Superior temporal gyrus (tissue), 1 donor: ENCODE data around the gene GABRG3.

ENCODE experiments used
- DNase-seq: peaks from one replicate; pipeline ENCODE4 v3.0.0-alpha.2; 2016; ENCODE audit errors: extremely low spot score

Gene GABRG3

DNA sequence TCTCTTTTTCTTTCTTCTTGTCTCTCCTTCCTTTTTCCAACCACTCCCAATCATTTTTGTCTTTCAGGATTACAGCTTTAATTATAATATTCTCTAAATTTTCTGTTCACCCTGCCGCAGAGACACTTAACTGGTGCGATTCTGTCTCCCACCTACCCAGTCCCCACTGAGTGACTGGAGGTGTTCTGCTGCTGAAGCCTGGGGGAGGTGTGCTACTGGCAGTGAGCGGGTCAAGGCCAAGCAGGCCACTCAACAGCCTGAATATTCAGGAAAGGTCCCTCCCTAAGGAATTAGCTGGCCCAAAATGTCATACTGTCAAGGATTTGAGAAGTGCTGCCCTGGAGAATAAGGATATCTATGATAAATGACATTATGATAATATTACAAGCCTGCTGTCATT is 126.5 kb downstream of the GABRG3 start:
- DNase-seq, result no peak

DNA sequence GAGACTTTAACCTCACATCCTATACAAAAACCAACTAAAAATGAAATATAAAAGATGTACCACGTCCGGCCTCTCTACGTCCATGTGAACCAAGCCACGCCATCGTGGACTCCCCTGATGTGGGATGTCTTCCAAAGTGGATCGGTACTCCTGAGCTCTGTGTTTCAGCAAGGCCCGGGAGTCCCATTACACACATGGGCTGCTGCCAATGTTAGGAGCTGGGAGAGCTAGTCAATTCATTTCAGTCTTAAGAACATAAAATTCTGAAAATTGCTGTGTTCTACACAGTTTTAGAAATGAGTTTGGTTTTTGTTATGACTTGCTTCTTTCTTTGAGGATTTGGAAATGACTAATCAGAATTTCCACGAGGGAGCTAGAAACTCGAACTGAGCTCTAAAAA is 131.0 kb downstream of the GABRG3 start:
- no peak for DNase-seq

DNA sequence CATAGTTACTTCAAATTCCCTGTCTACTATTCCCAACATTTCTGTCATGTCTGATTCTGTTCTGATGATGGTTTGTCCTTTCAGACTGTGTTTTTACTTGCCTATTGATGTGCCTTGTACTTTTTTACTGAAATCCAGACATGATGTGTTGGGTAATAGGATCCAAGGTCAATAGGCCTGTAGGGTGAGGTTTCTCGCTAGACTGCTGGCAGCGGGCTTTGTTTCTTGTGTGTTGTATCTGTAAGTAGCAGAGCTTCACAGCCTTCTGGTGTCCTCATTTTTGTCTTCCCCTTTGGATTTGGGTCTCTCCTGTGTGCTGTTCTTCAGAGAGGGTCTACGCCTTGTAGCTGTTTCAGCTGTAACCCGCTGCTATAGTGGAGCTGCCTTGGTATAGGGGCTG is 140.3 kb downstream of the GABRG3 start:
- no peak for DNase-seq

DNA sequence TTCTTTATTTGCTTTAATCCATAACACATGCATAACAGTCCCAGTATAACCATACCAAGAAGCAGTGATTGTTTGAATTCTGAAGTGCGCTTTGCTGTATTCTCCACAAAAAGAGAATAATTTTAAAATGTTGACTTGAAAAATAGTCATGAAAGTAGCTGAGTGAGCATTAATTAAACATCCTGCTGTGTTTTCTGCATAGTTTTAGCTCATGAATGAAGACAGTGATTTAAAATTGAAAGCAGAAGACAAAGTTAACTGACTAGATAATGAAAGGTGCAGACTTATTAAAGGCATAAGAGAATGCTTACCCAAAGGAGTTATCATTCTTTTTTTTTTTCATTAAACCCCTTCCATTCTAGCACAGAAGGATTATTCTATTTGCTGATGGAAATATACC is 143.5 kb downstream of the GABRG3 start:
- no peak for DNase-seq

DNA sequence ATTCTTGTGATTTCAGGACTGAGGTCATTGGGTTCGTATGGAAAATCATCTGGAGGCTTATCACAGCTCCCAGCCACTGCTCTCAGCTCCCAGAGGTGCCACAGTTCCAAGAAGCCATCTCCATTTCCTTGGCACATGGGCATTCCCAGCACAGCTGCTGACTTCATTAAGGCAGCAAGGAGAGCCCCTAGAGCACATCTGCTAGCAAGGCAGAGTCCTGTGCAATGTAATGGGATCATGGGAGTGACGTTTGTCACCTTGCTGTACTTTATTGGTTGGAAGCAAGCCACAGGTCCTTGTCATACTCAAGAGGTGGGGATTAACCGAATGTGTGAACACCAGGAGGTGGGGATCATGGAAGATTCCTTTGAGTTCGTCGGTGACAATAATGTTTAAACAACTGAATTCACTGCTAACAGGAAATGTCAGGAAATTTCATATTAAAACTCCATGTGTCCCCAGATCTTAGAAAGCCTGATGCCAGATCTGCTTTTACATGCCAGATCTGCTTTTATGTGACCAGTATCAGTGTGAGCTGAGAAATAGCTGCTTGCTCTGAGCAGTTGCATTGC is 148.8 kb downstream of the GABRG3 start:
- DNase-seq, result no peak

DNA sequence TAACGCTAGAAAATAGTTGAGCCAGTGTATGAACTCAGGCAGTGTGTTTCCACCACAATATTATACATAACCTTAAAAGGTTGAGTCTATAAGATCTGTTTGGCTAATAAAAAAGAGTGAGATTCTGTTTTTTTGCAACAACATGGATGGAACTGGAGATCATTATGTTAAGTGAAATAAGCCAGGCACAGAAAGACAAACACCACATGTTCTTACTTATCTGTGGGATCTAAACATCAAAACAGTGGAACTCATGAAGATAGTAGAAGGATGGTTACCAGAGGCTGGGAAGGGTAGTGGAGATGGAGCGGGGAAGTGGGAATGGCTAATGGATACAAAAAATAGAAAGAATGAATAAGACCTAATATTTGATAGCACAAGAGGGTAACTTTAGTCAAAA is 150.7 kb downstream of the GABRG3 start:
- no peak for DNase-seq

DNA sequence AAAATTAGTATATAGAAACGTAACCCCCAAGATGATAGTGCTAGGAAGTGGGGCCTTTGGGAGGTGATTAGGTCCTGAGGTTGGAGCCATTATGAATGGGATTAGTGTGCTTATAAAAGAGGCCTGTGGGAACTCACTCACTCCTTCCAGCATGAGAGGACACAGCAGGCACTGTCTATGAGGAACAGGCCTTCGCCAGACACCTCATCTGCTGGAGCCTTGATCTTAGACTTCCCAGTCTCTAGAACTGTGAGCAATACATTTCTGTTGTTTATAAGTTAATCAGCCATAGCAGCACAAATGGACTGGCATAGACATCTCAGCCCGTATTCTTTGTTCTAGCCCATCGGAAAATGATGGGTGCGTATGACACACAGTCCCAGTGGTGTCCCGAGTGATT is 152.3 kb downstream of the GABRG3 start:
- no peak for DNase-seq

DNA sequence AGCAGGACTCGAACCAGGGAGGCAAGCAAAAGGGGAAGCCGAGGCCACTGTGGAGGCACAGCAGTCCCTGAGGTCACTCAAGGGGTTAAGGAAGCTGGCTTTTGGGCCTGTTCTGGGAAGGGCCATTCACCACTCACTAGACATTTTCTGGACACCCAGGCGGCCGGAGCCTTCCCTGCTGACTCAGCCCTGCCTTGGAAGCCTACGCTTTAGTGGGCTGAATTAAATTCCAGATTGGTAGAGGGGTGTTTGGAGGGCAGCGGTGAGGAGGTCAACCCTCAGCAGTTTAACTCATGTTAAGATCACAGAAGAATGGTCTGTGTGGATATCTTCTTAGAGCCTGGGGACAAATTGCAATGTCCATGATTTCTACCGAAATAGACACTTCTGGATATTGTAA is 152.8 kb downstream of the GABRG3 start:
- DNase-seq, result no peak

DNA sequence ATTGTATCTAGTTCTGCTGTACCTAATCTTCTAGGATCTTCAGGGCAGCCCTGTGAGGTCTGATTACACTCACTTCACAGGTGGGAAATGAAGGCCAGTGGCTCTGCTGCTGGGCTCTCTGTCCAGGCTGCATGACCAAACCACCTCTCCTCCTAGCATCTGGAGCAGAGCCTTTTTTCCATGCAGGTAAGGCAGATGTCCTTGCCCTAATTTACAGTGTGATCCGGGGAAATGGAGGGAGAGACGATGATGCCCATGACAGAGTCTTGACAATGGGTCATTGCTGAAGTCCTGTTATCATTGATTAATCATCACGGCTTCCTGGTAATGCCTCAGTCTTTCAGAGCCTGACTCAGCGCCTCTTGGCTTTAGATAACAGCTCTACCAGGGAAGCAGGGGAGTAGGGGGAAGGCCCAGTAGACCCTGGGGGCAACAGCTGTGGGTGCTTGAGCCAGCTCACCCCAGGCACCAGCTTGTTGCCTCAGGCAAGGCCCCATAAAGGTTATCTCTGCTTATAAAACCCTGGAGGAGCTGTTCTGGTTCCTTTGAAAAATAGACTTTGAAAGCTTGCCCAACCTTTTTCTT is 153.4 kb downstream of the GABRG3 start:
- no peak for DNase-seq

DNA sequence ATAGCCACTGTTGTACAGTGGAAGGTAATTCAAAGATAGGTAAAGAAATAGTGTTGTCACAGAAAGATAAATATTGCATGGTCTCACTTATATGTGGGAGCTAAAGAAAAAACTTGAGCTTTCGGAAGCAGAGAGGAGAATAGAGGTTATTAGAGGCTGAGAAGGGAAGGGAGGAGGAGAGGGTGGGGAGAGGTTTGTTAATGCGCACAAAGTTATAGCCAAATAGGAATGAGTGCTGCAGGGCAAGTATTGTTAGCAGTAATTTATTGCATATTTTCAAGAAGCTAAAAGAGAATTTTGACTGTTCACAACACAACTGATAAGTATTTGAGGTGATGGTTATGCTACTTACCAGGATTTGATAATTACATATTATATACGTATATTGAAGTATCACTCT is 154.2 kb downstream of the GABRG3 start:
- no peak for DNase-seq

DNA sequence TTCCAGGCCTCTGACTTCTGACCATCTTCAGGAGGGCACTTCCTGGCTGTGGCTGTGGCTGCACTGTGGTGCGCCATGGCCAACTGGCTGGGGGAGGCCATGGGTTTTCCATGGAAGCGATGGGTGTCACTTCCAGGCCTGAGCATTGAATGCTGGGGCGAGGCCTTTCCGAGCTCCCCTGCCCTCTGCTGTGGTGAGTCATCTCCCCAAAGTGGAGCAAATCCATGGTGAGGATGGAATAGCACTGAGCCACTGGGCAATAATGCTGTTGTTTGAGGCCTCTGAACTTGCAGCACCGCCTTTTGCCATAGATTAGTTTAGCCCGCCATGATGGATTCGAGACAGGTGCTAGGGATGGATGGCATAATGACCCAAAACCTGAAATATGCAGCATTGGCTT is 155.5 kb downstream of the GABRG3 start:
- DNase-seq, result no peak

DNA sequence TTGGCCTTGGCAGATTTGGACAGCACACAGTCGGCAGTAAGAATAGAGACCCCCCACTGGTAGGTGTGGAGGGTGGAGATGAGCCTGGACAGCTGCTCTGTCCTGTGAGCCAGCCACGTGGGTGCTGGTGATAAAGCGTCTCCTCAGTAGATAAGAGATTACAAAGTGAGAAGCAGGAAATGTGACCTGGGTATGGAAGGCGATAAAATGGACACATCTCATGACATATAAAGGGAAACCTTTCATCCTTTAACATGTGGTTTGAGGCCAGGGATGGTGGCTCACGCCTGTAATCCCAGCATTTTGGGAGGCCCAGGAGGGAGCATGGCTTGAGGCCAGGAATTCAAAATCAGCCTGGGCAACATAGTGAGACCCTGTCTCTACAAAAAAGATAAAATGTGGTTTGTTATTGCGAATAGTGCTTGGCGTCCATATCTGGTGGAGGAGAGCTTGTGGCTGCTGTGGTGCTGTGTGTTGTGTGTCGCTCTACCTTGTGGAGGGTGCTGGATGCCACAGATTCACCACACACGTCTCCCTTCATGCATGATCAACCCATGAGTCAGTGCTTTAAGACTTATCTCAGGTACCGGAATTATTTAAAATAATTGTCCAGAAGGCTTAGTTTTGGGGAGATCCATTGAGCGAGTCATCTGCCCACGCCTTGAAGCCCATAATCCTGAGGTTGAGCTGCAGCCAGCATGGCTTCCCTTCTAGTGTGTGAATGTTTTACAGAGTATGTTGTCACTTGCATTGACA is 157.0 kb downstream of the GABRG3 start:
- no peak for DNase-seq

DNA sequence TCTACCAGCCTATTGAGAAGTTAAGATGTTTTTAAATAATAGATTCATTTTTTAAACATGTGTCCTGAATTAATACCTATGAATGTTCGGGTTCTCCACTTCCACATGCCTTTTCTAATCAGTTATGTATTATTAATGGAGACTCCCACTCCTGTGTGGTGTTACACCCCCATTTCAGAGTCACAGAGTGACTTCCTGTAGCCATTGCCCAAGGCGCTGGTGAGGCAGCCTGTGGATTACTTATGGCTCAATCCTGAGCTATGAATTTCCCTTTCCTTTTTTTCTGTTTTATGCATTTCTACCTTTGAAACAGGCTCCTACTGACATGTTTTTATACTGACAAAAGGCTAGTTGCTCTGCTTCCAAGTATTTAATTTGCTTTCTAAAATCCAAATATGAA is 162.3 kb downstream of the GABRG3 start:
- no peak for DNase-seq

DNA sequence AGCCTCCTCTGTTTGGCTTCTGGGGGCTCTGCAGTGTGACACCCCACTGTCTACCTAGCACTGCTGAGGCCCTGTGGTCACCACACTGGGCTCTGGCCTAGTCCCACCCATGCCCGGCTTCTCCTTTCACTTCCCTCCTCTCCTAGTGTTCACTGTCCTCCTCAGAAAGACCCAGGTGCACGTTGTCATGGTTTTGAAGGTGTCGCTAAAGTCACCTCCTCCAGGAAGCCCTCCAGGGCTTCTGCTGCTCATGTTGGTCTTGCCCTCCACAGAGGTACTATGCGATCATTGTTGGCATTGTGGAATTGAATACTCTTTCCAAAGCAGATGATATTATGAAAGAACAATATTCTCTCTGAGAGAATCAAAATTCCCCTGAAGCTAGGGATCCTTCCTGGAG is 163.5 kb downstream of the GABRG3 start:
- no peak for DNase-seq

DNA sequence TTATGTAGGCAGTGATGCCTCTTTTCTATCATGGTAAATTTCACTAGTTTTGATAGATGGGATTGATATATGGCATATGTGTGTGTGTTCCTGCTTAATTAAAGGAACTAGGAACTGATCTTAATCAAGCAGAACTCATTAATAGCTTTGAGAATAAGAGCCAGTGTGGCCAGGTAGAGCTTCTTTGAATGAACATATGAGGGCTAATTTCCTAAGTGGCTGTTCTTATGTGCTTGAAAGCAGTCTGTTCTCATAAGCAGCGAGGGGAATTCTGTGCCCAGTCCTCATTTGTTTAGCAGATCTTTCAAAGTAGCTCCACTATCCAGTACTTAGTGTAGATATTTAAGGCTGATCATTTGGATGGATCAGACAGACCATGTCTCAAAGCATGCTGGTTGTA is 164.2 kb downstream of the GABRG3 start:
- no peak for DNase-seq

DNA sequence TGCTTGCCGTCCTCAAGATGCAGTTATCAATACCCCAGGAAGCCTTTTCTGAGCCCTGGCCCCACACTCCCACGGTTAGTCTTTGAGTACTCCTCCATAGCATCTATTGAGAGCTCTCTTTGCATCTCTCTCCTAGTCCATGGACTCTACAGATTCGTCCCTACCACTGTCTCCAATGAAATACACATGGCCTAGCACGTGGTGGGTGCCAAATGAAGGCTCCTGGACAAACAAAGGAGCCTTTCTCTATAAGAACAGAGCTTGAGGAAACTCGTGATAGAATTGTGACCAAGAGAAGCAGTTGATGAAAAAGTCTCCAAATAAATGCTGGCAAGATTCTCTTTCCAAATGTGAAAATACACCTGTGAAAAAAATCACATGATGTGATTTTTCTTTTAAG is 166.1 kb downstream of the GABRG3 start:
- DNase-seq, result no peak

DNA sequence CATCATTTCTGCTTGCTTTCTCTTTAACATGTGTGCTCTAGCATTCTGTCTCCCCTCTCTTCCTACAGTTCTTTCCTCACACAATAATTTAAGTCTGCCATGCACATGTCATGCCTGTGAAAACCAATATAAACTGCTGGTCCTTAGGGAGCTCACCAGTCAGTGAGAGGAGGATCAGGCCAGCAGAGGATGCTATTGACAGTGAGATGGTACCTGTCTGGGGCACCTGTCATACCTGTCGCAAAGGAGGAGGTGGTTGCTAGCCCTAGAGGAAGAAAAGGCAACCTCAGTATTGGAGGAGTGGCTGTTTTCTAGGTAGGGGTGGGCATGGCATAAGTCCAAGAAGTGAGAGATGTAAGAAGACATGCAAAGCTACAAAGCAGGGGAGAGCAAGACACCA is 194.6 kb downstream of the GABRG3 start:
- no peak for DNase-seq

DNA sequence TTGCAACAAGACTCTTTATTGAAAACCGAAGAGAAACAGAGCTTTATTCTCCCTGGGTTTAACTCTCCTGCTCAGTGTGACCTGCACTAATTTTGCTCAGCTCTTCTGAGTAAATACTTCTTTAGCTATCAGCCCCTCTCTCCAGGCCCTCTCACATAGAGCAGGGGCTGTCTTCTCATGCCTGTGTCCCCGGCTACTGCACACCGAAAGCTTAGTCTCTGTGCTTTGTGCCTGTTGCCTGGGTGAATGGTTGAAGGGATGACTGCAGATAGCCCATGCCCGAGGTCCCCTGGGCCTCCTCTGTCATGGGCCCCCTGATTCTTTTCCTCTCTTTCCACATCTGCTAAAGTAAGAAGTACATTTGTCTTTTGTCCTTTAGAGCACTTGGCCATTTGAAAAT is 195.9 kb downstream of the GABRG3 start:
- no peak for DNase-seq

DNA sequence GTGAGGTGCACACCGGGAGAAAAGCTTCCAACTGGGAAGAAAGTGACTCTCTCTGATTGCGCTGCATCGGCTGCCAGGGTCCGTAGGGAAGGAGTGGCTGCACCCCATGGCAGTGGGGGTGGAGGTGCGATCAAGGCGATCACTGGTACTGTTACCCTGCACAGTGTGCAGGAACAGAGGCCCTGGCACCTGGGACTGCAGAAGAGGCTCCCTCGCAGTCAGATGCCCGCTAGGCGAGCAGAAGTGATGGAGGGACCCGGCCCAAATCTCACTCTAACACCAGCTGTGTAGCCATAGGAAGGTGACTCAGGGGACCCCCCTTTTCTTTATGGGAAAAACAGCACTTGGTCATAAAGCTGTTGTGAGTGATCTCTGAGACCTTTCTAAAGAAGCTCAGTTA is 196.8 kb downstream of the GABRG3 start:
- DNase-seq, result no peak

DNA sequence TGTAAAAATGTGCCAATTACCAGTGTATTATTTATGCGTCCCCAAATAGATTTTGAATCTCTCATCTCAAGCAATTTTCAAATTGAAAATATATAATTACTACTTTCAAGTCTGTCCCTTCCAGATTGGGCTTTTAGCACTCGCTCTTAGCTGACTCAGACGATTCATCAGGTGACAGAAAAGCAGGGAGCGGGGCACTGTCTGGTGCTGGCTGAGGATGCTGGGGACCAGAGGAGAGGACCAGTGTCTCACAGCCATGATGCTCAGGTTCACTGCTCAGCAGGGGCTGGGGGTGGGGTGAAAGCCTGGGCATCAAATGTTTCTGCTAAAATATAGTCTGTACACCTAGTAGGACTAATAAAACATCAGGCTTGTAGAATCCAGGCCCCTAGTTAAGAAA is 199.9 kb downstream of the GABRG3 start:
- DNase-seq, result no peak

DNA sequence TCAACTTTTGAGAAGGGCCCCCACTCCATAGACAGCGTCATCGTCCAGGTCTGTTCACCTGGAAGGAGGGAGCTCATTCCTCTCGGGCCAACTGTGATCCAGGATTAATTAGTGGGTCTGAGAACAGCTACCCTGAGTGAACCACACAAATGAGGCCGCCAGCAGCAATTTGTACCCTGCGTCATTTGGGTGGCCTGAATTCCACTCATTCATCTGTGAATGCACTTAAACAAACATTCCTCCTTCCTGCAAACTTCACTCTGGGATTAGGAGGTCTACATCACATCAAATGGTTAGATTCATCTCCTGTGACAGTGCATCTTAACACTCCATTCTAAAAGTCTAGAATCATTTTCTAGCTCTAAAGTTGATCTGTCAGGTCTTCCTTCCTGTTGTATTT is 201.8 kb downstream of the GABRG3 start:
- no peak for DNase-seq

DNA sequence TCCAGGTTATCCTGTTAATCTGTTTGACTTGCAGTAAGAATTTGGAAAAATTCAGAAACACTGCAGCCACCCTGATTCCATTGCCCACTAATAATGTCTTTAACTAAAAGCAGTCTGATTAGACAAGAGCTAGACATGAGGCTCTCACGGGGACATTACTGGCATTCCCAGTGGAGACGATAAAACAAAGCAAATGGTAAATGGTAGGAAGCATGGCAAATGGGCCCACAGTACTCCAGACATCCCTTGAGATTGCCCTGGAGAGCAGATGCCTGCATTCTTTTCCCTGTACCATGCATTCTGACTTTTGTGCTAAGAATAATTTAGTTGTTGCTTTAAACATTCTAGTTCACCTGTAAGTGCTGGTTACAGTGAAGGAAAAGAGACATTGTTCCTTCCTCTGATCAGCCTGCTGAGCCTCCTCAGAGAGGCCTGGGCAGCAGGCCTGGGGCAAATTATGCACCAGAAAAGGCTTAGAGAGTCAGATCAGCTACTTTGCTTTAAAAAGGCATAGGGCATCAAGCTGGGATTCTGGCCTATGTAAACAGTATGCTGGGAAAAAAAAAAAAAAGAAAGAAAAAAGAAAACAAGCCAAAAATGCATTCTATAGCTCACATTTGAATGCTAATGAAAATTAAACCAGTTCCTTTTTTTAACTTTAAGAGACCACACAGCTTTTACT is 204.6 kb downstream of the GABRG3 start:
- DNase-seq, result no peak

DNA sequence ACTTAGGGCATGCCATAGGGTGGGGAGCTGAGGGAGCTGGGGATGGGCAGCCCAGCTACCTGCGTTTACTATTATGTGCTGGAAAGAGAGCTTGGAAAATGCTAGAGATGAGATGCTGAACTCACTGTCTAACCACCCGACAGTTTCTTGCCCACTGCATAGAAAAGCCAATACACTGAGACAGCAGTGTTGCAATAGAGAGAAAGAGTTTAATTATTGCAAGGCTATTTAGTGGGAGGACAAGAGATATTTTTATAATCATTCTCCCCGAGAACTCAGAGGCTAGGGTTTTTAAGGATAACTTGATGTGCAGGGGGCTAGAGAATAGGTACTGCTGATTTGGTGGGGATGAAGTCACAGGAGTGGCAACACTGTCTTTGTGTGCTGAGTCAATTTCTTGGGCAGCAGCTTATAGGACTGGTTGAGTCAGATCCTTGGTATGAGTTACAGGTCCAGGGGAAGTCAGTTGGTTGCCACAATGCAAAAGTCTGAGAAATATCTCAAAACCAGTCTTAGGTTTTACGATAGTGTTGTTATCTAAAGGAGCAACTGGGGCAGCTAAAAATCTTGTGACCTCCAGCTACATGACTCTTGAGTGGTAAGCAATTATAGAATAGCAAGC is 205.9 kb downstream of the GABRG3 start:
- no peak for DNase-seq
